A673 (cell line): ENCODE results near the gene NRAS. TPM values are rescaled to one million over a fixed set of nuclear protein-coding genes. Genes with fewer than 3 reads are reported as not detected.

Experiments
- BruUV-seq: library from RNA; stranded (reverse); fragments of 400-500 nt; replicated peaks from 2 replicates; lab custom pipeline; 2021; lab: Mats Ljungman, UMichigan
- CTCF ChIA-PET: fragments of 300-600 bp; sonication (Branson Sonifier 250); formaldehyde crosslinking; loops from one replicate; lab custom pipeline; 2022; ENCODE audit warnings: antibody characterized with exemption; lab: Charles Lee
- POLR2A ChIA-PET: fragments of 300-600 bp; sonication (Branson Sonifier 250); formaldehyde crosslinking; loops from one replicate; lab custom pipeline; 2022; ENCODE audit warnings: antibody characterized with exemption; ENCODE audit not compliant: low non-redundant PET; lab: Charles Lee
- DNase-seq: peaks from one replicate; pipeline ENCODE4 v3.0.0-alpha.2; 2015; ENCODE audit warnings: low spot score
- H3K27ac ChIP-seq: fragments of 200-600 bp; sonication (generic); 2 replicates; pipeline ENCODE4 v1.5.1; 2016; ENCODE audit warnings: mixed run types, low read depth, mild to moderate bottlenecking, mixed read lengths, antibody characterized with exemption, low read length; ENCODE audit not compliant: poor library complexity, severe bottlenecking
- H3K27me3 ChIP-seq: fragments of 200-600 bp; sonication (generic); replicated peaks from 2 replicates; pipeline ENCODE4 v1.6.1; 2017; ENCODE audit warnings: mixed run types, low read depth, mild to moderate bottlenecking, mixed read lengths, antibody characterized with exemption, low read length; ENCODE audit not compliant: insufficient read depth, poor library complexity
- H3K36me3 ChIP-seq: fragments of 200-600 bp; sonication (generic); 2 replicates; pipeline ENCODE4 v1.6.1; 2016; ENCODE audit warnings: mixed run types, mild to moderate bottlenecking, mixed read lengths, antibody characterized with exemption, low read length; ENCODE audit not compliant: insufficient read depth, poor library complexity, severe bottlenecking
- H3K4me1 ChIP-seq: fragments of 200-600 bp; sonication (generic); 2 replicates; pipeline ENCODE4 v1.6.1; 2017; ENCODE audit warnings: mixed run types, mild to moderate bottlenecking, mixed read lengths, antibody characterized with exemption, low read length; ENCODE audit not compliant: insufficient read depth, poor library complexity, severe bottlenecking
- H3K4me3 ChIP-seq: fragments of 200-600 bp; sonication (generic); 2 replicates; pipeline ENCODE4 v1.5.1; 2016; ENCODE audit warnings: low read depth, mixed run types, mild to moderate bottlenecking, mixed read lengths, low read length; ENCODE audit not compliant: poor library complexity, severe bottlenecking
- H3K9me3 ChIP-seq: fragments of 200-600 bp; sonication (generic); 2 replicates; pipeline ENCODE4 v1.6.1; 2016; ENCODE audit warnings: mixed run types, low read depth, mild to moderate bottlenecking, mixed read lengths, antibody characterized with exemption, low read length; ENCODE audit not compliant: poor library complexity, severe bottlenecking
- EZH2 ChIP-seq: fragments of 200-600 bp; sonication (generic); IDR thresholded peaks from 2 replicates; pipeline ENCODE4 v1.6.1; 2017; ENCODE audit warnings: borderline replicate concordance, low read depth, mild to moderate bottlenecking, mixed read lengths, antibody characterized with exemption, low read length; ENCODE audit not compliant: poor library complexity, severe bottlenecking
- intact Hi-C: fragments of 100-400 bp; cut with micrococcal nuclease; formaldehyde crosslinking; loops from one replicate; pipeline ENCODE4 v1.10.0; 2022; ENCODE audit not compliant: unreplicated experiment
- total RNA-seq: library from RNA; stranded (reverse); gene quantifications from 2 replicates; pipeline ENCODE4 v1.2.3, GENCODE V29; 2021
- TF ChIP-seq, protein P1 (sequence below): fragments of 300-800, 200-600 bp; sonication (generic); conservative IDR thresholded peaks from 2 replicates; pipeline ENCODE4 v1.5.1; 2017; ENCODE audit warnings: low read depth, mild to moderate bottlenecking, antibody characterized with exemption, low read length, moderate library complexity, mixed read lengths

The NRAS gene
- total RNA-seq, 1 experiment from 2014 or later: 79.1 TPM

DNA sequence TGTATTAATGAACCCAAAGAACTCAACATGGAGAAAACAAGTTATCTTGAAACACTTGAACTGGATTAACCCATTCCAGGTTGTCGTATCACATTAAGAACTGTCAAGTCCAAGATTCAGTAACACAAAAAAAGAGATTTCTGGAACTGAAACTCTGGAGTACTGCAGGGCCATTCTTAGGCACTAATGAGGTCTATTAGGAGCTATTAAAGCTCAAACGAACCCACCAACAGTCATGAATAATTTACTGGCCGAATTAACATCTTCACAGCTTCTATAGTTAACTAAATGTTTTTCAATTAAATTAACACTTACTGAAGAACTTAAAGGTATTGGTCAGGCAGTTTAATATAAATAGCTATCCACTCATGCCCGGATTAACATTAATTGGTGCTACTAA is 36.6 kb upstream of the NRAS start:
- ChIA-PET POLR2A (no interaction called here), CTCF (no interaction called here)
- TF ChIP-seq, protein P1, sequence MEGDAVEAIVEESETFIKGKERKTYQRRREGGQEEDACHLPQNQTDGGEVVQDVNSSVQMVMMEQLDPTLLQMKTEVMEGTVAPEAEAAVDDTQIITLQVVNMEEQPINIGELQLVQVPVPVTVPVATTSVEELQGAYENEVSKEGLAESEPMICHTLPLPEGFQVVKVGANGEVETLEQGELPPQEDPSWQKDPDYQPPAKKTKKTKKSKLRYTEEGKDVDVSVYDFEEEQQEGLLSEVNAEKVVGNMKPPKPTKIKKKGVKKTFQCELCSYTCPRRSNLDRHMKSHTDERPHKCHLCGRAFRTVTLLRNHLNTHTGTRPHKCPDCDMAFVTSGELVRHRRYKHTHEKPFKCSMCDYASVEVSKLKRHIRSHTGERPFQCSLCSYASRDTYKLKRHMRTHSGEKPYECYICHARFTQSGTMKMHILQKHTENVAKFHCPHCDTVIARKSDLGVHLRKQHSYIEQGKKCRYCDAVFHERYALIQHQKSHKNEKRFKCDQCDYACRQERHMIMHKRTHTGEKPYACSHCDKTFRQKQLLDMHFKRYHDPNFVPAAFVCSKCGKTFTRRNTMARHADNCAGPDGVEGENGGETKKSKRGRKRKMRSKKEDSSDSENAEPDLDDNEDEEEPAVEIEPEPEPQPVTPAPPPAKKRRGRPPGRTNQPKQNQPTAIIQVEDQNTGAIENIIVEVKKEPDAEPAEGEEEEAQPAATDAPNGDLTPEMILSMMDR: no peak
- no peak for TF ChIP-seq EZH2
- H3K27me3 ChIP-seq: no peaks in the 10 kb centered on the region
- peaks cover 29% of the 10 kb centered on the region for H3K36me3 ChIP-seq
- no peak overlapping the region for H3K27ac ChIP-seq
- no peak overlapping the region for H3K4me3 ChIP-seq
- no TSS peak for BruUV-seq
- intact Hi-C loops: no loop called here
- DNase-seq: no peak
- peaks cover 23% of the 10 kb centered on the region for H3K4me1 ChIP-seq
- no peaks in the 10 kb centered on the region for H3K9me3 ChIP-seq

DNA sequence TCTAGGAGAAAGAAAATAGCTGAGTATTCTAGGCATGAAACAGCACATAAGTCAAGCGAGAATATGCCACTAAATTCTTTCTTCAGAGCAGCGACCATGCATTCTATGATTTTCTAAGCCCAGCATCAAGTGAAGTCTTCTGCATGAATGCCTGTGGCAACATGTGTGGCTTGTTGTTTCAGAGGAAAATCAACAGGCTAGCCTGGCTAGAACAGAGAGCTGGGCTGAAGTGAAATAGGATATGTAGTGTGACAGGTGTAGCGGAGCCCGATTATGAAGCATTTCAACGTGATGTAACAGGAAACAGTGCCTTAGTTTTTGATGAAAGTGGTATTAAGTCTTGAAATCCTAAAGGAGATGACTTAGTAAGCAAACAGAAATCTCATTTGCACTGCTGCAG is 34.2 kb upstream of the NRAS start:
- CTCF ChIA-PET: no interaction called here
- H3K27me3 ChIP-seq: no peaks in the 10 kb centered on the region
- H3K36me3 ChIP-seq: peaks cover 52% of the 10 kb centered on the region
- H3K27ac ChIP-seq: no peak overlapping the region
- no TSS peak for BruUV-seq
- no peak overlapping the region for H3K4me3 ChIP-seq
- no peak for TF ChIP-seq EZH2
- TF ChIP-seq, protein P1: no peak
- no peak for DNase-seq
- no peaks in the 10 kb centered on the region for H3K9me3 ChIP-seq
- peaks cover 20% of the 10 kb centered on the region for H3K4me1 ChIP-seq
- POLR2A ChIA-PET: interaction anchor here (0.6 kb wide), 1 partner anchor 18 kb away, joined by 3 read pairs; no protein-coding TSS in a partner anchor
- intact Hi-C loops: no loop called here

GRCh38 chr1:114749835-114750234 is 33.3 kb upstream of the NRAS start:
- Histone ChIP-seq H3K36me3 (peaks cover 62% of the 10 kb centered on the region), H3K4me3 (no peak overlapping the region), H3K4me1 (peaks cover 11% of the 10 kb centered on the region), H3K27me3 (no peaks in the 10 kb centered on the region), H3K27ac (no peak overlapping the region), H3K9me3 (no peaks in the 10 kb centered on the region)
- no peak for TF ChIP-seq EZH2
- TF ChIP-seq, protein P1: no peak
- CTCF ChIA-PET: no interaction called here
- POLR2A ChIA-PET: no interaction called here
- intact Hi-C loops: no loop called here
- no peak for DNase-seq
- BruUV-seq: no TSS peak
